ENCODE results near the gene ETNPPL. TPM values are rescaled to one million over a fixed set of nuclear protein-coding genes. Genes with fewer than 3 reads are reported as not detected.
"Not testable (repeated sequence)": the region's sequence is repeated elsewhere in the genome, so short reads cannot be mapped to it uniquely, and the experiment has no call there.

Gene ETNPPL
- total RNA-seq, 2 donors from 2014 or later, result 0.75 to 5.7 TPM

- Histone ChIP-seq H3K4me1 (no peaks in the 10 kb centered on the region), H3K27me3 (no peaks in the 10 kb centered on the region), H3K36me3 (no peaks in the 10 kb centered on the region), H3K4me3 (no peak overlapping the region), H3K27ac (no peak overlapping the region), H3K9me3 (peaks cover 0 to 12% of the 10 kb centered on the region in 2 donors)
- no peak for DNase-seq (ENCODE audit: low spot score)
- no peak for TF ChIP-seq CTCF (IDR thresholded peaks at IDR 0.05)
Measured at GRCh38 chr4:108725457-108725856, 37.4 kb downstream of the ETNPPL start.

GRCh38 chr4:108717386-108717785 is 45.5 kb downstream of the ETNPPL start:
- H3K4me1 ChIP-seq, result no peaks in the 10 kb centered on the region
- H3K9me3 ChIP-seq, result no peaks in the 10 kb centered on the region
- H3K36me3 ChIP-seq, result no peaks in the 10 kb centered on the region
- H3K27ac ChIP-seq, result no peak overlapping the region
- no peak for DNase-seq (ENCODE audit: low spot score)
- TF ChIP-seq CTCF (IDR thresholded peaks at IDR 0.05), result no peak
- no peaks in the 10 kb centered on the region for H3K27me3 ChIP-seq
- no peak overlapping the region for H3K4me3 ChIP-seq

GRCh38 chr4:108716340-108716739 is 46.5 kb downstream of the ETNPPL start:
- H3K27ac ChIP-seq, result no peak overlapping the region
- H3K27me3 ChIP-seq, result no peaks in the 10 kb centered on the region
- no peaks in the 10 kb centered on the region for H3K9me3 ChIP-seq
- no peak for DNase-seq (ENCODE audit: low spot score)
- no peak overlapping the region for H3K4me3 ChIP-seq
- no peaks in the 10 kb centered on the region for H3K4me1 ChIP-seq
- no peak for TF ChIP-seq CTCF (IDR thresholded peaks at IDR 0.05)
- H3K36me3 ChIP-seq, result no peaks in the 10 kb centered on the region

- Histone ChIP-seq H3K27me3 (no peaks in the 10 kb centered on the region), H3K4me3 (no peak overlapping the region), H3K4me1 (no peaks in the 10 kb centered on the region), H3K36me3 (no peaks in the 10 kb centered on the region), H3K9me3 (no peaks in the 10 kb centered on the region), H3K27ac (no peak overlapping the region)
- TF ChIP-seq CTCF (IDR thresholded peaks at IDR 0.05), result no peak
- DNase-seq (ENCODE audit: low spot score), result no peak
Measured at GRCh38 chr4:108714880-108715279, 48.0 kb downstream of the ETNPPL start.

- not testable (repeated sequence) for H3K27me3 ChIP-seq; DNase-seq (ENCODE audit: low spot score); H3K4me1 ChIP-seq; H3K9me3 ChIP-seq; H3K27ac ChIP-seq; H3K4me3 ChIP-seq; H3K36me3 ChIP-seq
Measured at GRCh38 chr4:108710578-108710977, 52.3 kb downstream of the ETNPPL start.

- no peaks in the 10 kb centered on the region for H3K27me3 ChIP-seq
- H3K4me3 ChIP-seq, result no peak overlapping the region
- no peaks in the 10 kb centered on the region for H3K4me1 ChIP-seq
- H3K27ac ChIP-seq, result no peak overlapping the region
- H3K9me3 ChIP-seq, result no peaks in the 10 kb centered on the region
- TF ChIP-seq CTCF (IDR thresholded peaks at IDR 0.05), result no peak
- H3K36me3 ChIP-seq, result no peaks in the 10 kb centered on the region
- no peak for DNase-seq (ENCODE audit: low spot score)
Measured at GRCh38 chr4:108709722-108710121, 53.1 kb downstream of the ETNPPL start.
